ENCODE measurements around the gene RPTOR.

RPTOR gene

DNA sequence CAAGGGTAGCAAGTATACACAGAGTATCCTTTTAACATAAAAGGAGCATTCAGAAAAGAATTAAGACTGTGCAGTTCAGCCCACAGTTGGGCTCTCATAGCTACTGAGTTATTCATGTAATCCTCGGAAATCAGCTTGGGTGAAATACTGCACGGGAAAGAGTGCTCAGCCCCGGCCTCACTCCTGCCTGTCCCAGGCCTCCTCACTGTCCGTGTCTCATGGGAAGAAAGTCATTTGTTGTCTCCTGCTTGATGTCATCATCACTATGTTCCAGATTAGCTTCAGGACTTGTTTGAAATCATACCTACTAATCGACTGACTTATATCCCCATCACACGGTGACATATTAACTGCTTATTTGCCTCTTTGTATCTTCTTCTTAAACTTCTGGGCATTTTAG lies 223.8 kb downstream of the RPTOR start:
- DNase-seq (ENCODE audit: low spot score): no peak

DNA sequence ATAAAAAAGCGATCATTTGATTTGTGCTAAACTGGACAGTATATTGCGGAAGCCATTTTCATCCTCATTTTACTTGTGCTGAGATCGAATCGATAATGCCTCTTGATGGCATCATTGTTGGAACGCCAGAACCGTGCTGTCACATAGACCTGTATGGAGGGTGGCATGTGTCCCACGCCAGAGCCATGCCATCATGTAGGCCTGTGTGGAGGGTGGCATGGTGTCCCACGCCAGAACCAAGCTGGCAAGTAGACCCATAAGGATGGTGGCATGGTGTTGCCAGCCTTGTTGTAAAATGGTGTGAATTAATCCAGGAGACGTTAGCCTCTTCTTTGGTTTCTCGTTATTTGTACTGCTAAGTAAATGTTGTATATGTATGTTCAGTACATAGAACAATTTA lies 224.3 kb downstream of the RPTOR start:
- no peak for DNase-seq (ENCODE audit: low spot score)

GRCh38 chr17:80769516-80769915 lies 224.9 kb downstream of the RPTOR start:
- DNase-seq (ENCODE audit: low spot score): no peak

- no peak for DNase-seq (ENCODE audit: low spot score)
These were observed 225.4 kb downstream of the RPTOR start for GRCh38 chr17:80769936-80770625.

DNA sequence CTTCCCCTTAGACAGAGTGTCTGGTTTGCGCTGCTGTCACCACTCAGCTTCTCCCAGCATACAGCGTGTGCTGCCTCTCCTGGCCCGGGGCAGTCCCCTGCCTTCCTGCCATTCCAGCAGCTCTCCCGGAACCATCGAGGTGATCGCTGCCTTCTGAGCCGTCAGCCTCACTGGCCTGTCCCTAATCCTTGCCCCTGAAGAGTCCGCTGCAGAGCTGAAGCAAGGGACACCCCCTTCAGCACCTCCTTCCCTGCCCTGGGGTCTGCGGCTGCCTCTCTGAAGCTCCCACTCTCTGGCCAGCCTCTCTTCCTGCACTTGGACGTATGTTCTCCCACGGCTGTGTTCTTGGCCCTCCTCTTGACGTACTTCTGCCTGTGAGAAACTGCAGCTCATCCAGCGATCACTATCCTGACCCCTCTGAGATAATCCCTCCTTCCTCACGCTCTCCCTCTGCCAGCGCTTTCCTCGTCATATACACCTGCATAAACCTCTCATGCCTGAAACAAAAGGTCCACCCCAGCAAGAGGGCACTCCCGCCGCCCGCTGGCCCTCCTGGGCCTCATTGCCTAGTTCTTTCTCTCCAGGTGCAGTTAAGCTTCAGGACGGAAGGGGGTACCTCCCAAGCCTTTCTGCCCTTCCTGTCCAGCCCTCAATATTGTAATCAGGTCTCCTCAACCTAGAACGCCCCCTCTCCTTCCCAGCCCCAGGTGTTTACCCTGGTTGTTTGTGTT lies 226.4 kb downstream of the RPTOR start:
- DNase-seq (ENCODE audit: low spot score): no peak

DNA sequence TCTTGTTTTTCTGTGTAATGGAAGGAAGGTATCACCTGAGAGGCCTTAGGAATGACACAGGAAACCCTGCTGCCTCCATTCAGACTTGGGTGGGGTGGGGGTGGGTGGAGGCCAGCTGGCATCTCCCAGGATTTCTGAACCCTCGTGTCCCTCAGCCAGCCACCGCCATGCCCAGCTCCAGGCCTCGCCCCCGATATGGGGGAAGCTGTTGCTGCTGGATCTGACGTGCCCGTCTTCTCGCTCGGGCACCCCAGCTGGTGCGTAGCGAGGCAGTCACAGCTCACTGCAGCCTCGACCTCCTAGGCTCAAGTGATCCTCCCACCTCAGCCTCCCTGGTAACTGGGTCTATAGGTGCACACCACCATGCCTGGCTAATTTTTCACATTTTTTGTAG lies 227.0 kb downstream of the RPTOR start:
- DNase-seq (ENCODE audit: low spot score): no peak

DNA sequence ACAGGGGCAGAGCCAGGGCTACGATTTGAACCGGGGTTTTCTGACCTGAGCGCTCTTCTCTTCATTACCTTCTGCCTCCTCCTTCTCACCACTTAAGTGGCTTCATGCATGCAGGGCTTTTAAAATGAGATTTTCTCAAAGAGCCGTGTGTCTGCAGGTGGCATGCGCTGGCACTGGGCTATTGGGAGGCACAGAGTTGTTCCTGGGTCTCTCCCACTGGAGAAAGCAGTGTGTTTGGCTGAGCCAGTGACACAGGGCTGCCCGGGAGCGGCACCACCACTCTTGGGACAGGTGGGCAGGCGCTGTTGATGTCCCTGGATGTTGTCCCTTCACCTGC lies 228.2 kb downstream of the RPTOR start:
- no peak for DNase-seq (ENCODE audit: low spot score)

- no peak for DNase-seq (ENCODE audit: low spot score)
These were observed 228.8 kb downstream of the RPTOR start for GRCh38 chr17:80773243-80773991.

- no peak for DNase-seq (ENCODE audit: low spot score)
These were observed 229.5 kb downstream of the RPTOR start for GRCh38 chr17:80774146-80774545.

GRCh38 chr17:80774643-80775281 lies 230.1 kb downstream of the RPTOR start:
- DNase-seq (ENCODE audit: low spot score): no peak

- no peak for DNase-seq (ENCODE audit: low spot score)
These were observed 231.2 kb downstream of the RPTOR start for GRCh38 chr17:80775863-80776262.

DNA sequence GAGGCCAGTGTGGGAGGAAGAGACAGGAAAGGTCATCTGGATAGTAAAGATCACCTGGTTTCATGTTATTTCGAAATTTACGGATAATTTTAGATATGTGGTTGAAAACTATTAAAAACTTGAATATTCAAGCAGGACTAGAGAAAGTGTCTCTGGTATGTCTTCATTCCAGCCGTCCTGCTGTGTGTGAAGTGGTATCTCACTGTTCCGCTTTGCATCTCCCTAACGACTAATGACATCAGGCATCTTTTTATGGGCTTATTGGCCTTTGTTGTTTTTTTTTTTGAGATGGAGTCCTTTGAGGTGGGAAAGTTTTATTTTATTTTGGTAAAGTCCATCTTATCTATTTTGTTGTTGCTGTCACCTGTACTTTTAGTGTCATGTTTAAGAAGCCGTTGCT lies 232.6 kb downstream of the RPTOR start:
- DNase-seq (ENCODE audit: low spot score): no peak

DNA sequence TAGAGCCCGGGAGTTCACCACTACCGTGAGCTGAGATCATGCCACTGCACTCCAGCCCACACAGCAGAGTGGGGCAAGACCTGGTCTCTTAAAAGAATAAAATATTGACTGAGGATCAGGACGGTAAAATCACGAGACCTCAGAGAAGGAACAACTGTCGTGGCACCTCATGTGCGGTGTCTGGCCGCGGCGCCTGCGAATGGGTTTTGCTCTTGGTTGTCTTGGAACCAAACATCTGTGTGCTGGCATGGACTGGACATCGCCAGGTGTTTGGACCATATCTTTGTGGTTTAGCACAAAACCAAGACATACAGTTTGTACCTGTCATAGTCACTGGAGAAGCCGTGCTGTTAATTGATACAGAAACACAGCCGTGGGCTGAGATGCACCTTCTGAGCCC lies 234.1 kb downstream of the RPTOR start:
- no peak for DNase-seq (ENCODE audit: low spot score)

- DNase-seq (ENCODE audit: low spot score): no peak
These were observed 234.7 kb downstream of the RPTOR start for GRCh38 chr17:80779336-80779735.

- no peak for DNase-seq (ENCODE audit: low spot score)
These were observed 235.3 kb downstream of the RPTOR start for GRCh38 chr17:80779961-80780380.

DNA sequence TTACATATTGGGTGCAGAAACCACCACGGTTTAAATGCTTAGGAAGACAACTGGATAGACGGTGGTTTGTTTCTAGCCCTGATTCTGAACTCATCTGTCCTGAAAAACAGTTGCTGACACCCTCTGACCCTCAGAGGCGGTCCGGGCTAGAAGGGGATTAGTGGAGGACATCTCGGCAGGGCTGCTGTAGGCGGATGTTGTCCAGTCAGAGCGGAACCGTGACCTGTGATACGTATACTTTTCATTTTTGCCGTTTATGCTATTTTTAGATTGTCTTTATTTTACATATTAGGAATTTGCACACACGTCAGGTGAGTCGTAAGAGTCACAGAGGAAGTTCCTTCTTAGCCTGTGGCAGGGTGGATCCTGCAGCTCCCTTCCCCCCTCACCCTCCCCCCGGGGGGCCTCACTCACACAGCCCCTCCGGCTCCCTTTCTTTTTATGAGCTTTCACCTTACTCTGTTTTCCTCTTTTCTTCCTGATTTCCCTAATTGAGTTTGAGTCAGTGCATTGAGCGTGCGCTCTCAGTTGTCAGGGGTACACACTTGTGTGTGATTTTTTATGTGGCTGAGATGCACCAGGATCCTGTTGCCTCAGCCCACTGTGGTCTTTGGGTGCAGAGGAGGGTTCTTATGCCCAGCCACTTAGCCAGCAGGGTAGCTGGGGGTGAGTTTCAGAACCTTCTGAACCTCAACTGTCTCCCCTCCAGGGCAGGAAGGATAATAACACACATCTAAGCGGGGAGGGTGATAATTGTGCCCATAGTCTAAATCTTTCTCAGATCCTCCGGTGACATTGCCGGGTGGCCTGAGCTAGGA lies 236.0 kb downstream of the RPTOR start:
- DNase-seq (ENCODE audit: low spot score): no peak

DNA sequence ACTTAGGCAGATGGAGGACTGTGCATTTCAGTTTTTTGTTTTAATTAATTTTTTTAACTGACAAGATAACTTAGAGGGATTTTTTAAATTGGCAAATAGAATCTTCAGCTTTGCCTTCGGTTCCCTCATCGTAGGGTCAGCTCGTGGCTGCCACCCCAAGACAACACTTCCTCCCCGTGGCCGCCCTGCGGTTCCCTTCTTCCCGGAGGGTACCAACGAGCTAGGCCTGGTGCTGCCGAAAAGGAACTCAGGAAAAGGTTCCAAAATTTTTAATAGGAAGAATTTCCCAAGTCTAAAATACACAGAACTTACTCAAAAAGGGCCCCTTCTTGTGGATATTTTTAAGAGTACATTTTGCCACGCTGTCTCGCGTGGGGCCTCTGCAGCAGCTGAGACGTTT lies 236.6 kb downstream of the RPTOR start:
- DNase-seq (ENCODE audit: low spot score): no peak

- DNase-seq (ENCODE audit: low spot score): no peak
These were observed 237.2 kb downstream of the RPTOR start for GRCh38 chr17:80781807-80782277.

DNA sequence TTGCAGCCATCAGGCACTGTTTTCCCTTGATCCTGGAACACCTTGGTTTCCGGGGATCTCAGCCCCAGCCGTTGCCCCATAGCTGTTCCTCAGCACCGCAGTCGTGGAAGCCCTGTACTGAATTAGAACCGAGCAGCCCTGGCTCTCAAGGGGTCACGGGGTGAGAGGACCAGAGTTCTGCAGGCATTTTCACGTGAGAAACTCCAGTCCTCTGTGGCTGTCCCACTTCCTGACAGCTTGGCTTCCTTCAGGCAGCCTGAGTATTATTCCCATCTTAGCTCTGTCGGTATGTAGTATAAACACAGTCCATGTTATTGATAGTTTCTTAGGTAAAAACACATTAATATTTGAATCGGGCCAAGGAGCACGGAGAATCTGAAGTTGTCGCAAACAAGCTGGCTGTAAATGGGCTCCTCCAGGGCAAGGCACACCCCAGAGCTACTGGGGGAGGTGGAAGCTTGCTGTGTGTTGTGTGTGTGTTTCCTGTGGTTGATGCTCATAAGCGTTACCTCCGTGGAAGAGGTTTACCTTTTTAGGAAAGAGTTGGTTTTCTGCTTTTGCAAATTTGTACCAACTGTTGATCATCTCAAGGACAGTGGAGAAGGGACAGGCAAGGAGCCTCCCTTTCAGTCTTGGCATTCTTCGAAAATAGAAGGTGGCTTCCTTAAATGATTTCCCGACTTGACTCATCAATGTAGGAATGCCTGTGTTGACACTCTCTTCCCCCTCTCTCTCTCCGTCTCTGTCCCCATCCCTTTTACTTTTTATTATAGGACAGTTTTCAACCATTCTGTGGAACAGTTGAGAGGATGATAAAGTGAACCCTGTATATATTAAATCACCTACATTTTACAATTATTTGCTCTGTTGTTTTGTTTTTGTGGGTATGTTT lies 238.1 kb downstream of the RPTOR start:
- DNase-seq (ENCODE audit: low spot score): no peak

DNA sequence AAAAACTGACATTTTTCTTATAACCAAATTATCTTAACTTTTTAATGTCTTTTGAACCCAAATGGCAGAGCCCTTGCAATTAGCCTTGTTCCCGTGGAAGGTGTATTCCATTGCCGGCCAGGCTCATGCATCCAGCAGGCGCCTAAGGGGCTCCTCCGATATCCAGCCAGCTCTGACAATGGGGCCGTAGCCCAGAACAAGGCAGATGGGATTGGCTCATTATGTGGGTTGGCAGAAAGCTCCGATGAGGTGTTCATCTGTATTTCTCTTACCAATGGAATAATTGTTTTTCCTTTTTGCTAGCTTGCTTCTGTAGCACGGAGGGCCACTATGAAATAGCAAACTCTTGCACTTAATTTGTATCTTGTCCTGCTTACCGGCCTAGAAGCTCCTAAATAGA lies 238.8 kb downstream of the RPTOR start:
- no peak for DNase-seq (ENCODE audit: low spot score)

GRCh38 chr17:80783971-80784370 lies 239.3 kb downstream of the RPTOR start:
- no peak for DNase-seq (ENCODE audit: low spot score)
